ENCODE data around the gene LAMP5. TPM values are rescaled to one million over a fixed set of nuclear protein-coding genes. Genes with fewer than 3 reads are reported as not detected.

Gene LAMP5
- total RNA-seq, 8 experiments from 2014 or later: 0.20 to 104 (median 54.6) TPM

- peaks cover 7 to 30% of the 10 kb centered on the region in 2 donors for H3K4me1 ChIP-seq (replicated peaks in 1 of 2)
- no peak overlapping the region for H3K4me3 ChIP-seq
- in situ Hi-C loops (cut with MboI; ENCODE audit: low pct_unique_long_range_greater_than_20kb in 2 of 9, low sequenced_read_pairs in 9 of 9, unreplicated experiment in 9 of 9): loop anchor here in 1 of 9 experiments (25.0 kb wide), 1 partner anchor 804 kb away; no protein-coding TSS in a partner anchor
- H3K27ac ChIP-seq: no peak overlapping the region
- ATAC-seq (replicated peaks in 6 of 8): no peak
- 45 to 98% (median 93%) methylated on average over 2 to 15 of the region's 20 CpGs; no CpG with 5 or more reads in 1 of the 10 experiments for WGBS, 10 experiments
These were observed 51.6 kb downstream of the LAMP5 start for GRCh38 chr20:9565910-9566550.

DNA sequence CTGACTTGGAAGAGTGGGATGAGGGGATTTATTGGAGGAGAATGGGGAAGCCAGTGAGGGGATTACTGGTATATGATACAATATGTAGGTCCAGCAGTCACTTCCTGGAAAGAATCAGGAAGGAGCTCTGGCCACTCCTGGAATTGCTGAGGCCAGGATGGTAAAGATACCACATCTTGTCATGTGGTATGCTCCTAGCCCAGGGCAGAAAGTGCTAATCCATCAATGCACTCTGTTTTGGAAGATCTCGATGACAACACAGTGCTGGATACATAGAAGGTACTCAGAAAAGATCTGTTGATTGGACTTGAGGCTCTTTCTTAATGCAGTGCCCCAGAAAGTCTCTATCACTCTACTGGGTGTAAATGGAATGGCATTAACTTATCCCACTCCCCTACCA, 52.6 kb downstream of the LAMP5 start:
- H3K4me3 ChIP-seq: no peak overlapping the region
- H3K27ac ChIP-seq: no peak overlapping the region
- ATAC-seq (replicated peaks in 6 of 8): peak in 5 of 8 experiments; percentile 49 to 97 (median 71)
- in situ Hi-C loops (cut with MboI; ENCODE audit: low pct_unique_long_range_greater_than_20kb in 2 of 9, low sequenced_read_pairs in 9 of 9, unreplicated experiment in 9 of 9): loop anchor here in 1 of 9 experiments (25.0 kb wide), 1 partner anchor 805 kb away; no protein-coding TSS in a partner anchor
- 27 to 100% (median 80%) methylated on average over 1 of the region's 1 CpG; no CpG with 5 or more reads in 5 of the 10 experiments for WGBS, 10 experiments
- peaks cover 14 to 39% of the 10 kb centered on the region in 2 donors for H3K4me1 ChIP-seq (replicated peaks in 1 of 2)

- 0 to 100% (median 67%) methylated on average over 1 to 2 of the region's 2 CpGs; no CpG with 5 or more reads in 1 of the 10 experiments for WGBS, 10 experiments
These were observed 56.2 kb downstream of the LAMP5 start for GRCh38 chr20:9570612-9571011.

DNA sequence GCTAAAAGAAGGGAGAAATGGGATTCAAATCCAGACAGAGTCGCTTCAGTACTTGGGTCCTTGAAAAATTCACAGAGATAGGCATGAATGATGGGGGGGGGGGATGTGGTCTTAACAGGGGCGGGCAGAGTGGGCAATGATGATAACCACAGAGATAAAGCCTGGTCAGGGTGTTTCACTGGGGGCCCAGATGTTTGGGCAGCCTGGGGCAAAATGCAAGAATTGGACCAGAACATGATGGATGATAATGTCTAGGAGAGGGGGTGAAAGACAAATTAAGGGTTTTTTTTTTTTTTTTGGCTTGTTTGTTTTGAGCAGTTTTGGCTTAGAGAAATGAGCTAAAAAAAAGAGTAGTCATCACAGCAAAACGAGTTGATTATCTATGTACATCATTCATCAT, 57.4 kb downstream of the LAMP5 start:
- in situ Hi-C loops (cut with MboI; ENCODE audit: low pct_unique_long_range_greater_than_20kb in 2 of 9, low sequenced_read_pairs in 9 of 9, unreplicated experiment in 9 of 9): loop anchor here in 1 of 9 experiments (25.0 kb wide), 1 partner anchor 809 kb away; no protein-coding TSS in a partner anchor
- 0 to 58% (median 10%) methylated on average over 1 to 2 of the region's 3 CpGs; no CpG with 5 or more reads in 4 of the 10 experiments for WGBS, 10 experiments
- peaks cover 48 to 80% of the 10 kb centered on the region in 2 donors for H3K4me1 ChIP-seq (replicated peaks in 1 of 2)
- no peak overlapping the region for H3K4me3 ChIP-seq
- H3K27ac ChIP-seq: peak overlapping the region in 1 of 2 donors; percentile 79
- no peak for ATAC-seq (replicated peaks in 6 of 8)

More at GRCh38 chr20:9570612-9571011, 56.2 kb downstream of the LAMP5 start:
- H3K4me3 ChIP-seq: no peak overlapping the region
- in situ Hi-C loops (cut with MboI; ENCODE audit: low pct_unique_long_range_greater_than_20kb in 2 of 9, low sequenced_read_pairs in 9 of 9, unreplicated experiment in 9 of 9): loop anchor here in 1 of 9 experiments (25.0 kb wide), 1 partner anchor 808 kb away; no protein-coding TSS in a partner anchor
- H3K4me1 ChIP-seq (replicated peaks in 1 of 2): peaks cover 48 to 68% of the 10 kb centered on the region in 2 donors
- ATAC-seq (replicated peaks in 6 of 8): no peak
- H3K27ac ChIP-seq: no peak overlapping the region

DNA sequence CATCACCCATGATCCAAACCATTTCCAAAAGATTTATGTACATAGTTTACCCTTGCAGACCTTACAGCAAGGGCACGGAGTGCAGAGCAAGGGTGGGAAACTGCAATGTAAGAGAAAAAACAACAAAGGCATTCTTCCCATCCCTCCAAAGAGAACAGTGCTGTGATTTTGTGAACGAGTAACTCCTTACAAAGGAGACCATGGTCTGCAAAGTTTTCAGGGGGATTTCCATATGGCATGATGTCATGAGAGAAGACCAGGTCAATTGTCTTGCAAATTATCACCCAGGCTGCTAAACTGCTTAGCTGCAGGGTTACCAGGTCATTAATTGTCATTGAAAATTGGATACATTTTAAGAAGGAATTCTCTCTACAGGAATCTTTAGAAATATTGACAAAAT, 58.3 kb downstream of the LAMP5 start:
- 0% methylated on average over 1 to 2 of the region's 2 CpGs; no CpG with 5 or more reads in 2 of the 10 experiments for WGBS, 10 experiments
- in situ Hi-C loops (cut with MboI; ENCODE audit: low pct_unique_long_range_greater_than_20kb in 2 of 9, low sequenced_read_pairs in 9 of 9, unreplicated experiment in 9 of 9): loop anchor here in 1 of 9 experiments (25.0 kb wide), 1 partner anchor 810 kb away; no protein-coding TSS in a partner anchor
- H3K4me1 ChIP-seq (replicated peaks in 1 of 2): peaks cover 48 to 81% of the 10 kb centered on the region in 2 donors
- peak overlapping the region; percentile 70 to 79 for H3K27ac ChIP-seq
- H3K4me3 ChIP-seq: no peak overlapping the region
- peak in 6 of 8 experiments; percentile 34 to 64 (median 56) for ATAC-seq (replicated peaks in 6 of 8)

- WGBS, 10 experiments: 0 to 67% (median 7%) methylated on average over 5 to 7 of the region's 13 CpGs; no CpG with 5 or more reads in 2 of the 10 experiments
- in situ Hi-C loops (cut with MboI; ENCODE audit: low pct_unique_long_range_greater_than_20kb in 2 of 9, low sequenced_read_pairs in 9 of 9, unreplicated experiment in 9 of 9): loop anchor here in 1 of 9 experiments (25.0 kb wide), 1 partner anchor 811 kb away; no protein-coding TSS in a partner anchor
- Histone ChIP-seq H3K4me3 (peak overlapping the region in 2 of 5 donors; percentile 8 to 16), H3K27ac (peak overlapping the region; percentile 70 to 79), H3K4me1 (replicated peaks in 1 of 2) (peaks cover 48 to 77% of the 10 kb centered on the region in 2 donors)
- peak in 5 of 8 experiments; percentile 72 to 77 (median 73) for ATAC-seq (replicated peaks in 6 of 8)
These were observed 59.2 kb downstream of the LAMP5 start for GRCh38 chr20:9573335-9574151.

- in situ Hi-C loops (cut with MboI; ENCODE audit: low pct_unique_long_range_greater_than_20kb in 2 of 9, low sequenced_read_pairs in 9 of 9, unreplicated experiment in 9 of 9): loop anchor here in 1 of 9 experiments (25.0 kb wide), 1 partner anchor 812 kb away; no protein-coding TSS in a partner anchor
- peak in 5 of 8 experiments; percentile 7 to 52 (median 47) for ATAC-seq (replicated peaks in 6 of 8)
- Histone ChIP-seq H3K4me1 (replicated peaks in 1 of 2) (peaks cover 48 to 77% of the 10 kb centered on the region in 2 donors), H3K4me3 (peak overlapping the region in 2 of 5 donors; percentile 8 to 16), H3K27ac (peak overlapping the region; percentile 70 to 79)
- 0 to 74% (median 9%) methylated on average over 1 to 7 of the region's 7 CpGs; no CpG with 5 or more reads in 3 of the 10 experiments for WGBS, 10 experiments
These were observed 59.8 kb downstream of the LAMP5 start for GRCh38 chr20:9574181-9574580.

DNA sequence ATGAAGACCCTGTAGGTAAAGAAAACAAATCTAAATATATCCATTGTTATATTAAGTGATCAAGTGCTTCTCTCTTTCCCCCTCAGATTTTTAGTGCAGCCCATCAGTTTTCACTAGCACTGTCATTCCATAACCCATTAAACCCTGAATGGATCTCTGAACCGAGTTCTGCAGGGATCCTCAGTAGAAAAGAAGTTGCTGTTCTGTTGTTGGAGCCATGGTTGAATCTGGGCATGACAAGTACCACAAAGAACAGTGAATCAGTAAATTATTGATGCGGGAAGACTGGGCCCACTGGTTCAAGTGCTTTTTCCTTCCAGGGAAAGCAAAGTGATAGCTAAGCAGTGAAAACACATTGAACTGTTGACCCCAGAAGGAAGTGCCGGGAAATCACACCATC, 60.4 kb downstream of the LAMP5 start:
- ATAC-seq (replicated peaks in 6 of 8): peak in 2 of 8 experiments; percentile 1 to 3
- 0 to 86% (median 17%) methylated on average over 1 to 3 of the region's 3 CpGs; no CpG with 5 or more reads in 2 of the 10 experiments for WGBS, 10 experiments
- in situ Hi-C loops (cut with MboI; ENCODE audit: low pct_unique_long_range_greater_than_20kb in 2 of 9, low sequenced_read_pairs in 9 of 9, unreplicated experiment in 9 of 9): loop anchor here in 2 of 9 experiments (25.0 kb wide), 1 partner anchor 812 kb away; no protein-coding TSS in a partner anchor
- H3K27ac ChIP-seq: peak overlapping the region; percentile 70 to 79
- peaks cover 48 to 77% of the 10 kb centered on the region in 2 donors for H3K4me1 ChIP-seq (replicated peaks in 1 of 2)
- no peak overlapping the region for H3K4me3 ChIP-seq

- in situ Hi-C loops (cut with MboI; ENCODE audit: low pct_unique_long_range_greater_than_20kb in 2 of 9, low sequenced_read_pairs in 9 of 9, unreplicated experiment in 9 of 9): loop anchor here in 1 of 9 experiments (25.0 kb wide), 1 partner anchor 814 kb away; no protein-coding TSS in a partner anchor
- H3K4me3 ChIP-seq: no peak overlapping the region
- 29 to 100% (median 69%) methylated on average over 1 of the region's 1 CpG; no CpG with 5 or more reads in 6 of the 10 experiments for WGBS, 10 experiments
- H3K4me1 ChIP-seq (replicated peaks in 1 of 2): peaks cover 43 to 68% of the 10 kb centered on the region in 2 donors
- peak overlapping the region in 1 of 2 donors; percentile 79 for H3K27ac ChIP-seq
- no peak for ATAC-seq (replicated peaks in 6 of 8)
These were observed 61.4 kb downstream of the LAMP5 start for GRCh38 chr20:9575836-9576235.

GRCh38 chr20:9576695-9577094, 62.3 kb downstream of the LAMP5 start:
- Histone ChIP-seq H3K27ac (peak overlapping the region in 1 of 2 donors; percentile 4), H3K4me3 (no peak overlapping the region), H3K4me1 (replicated peaks in 1 of 2) (peaks cover 37 to 59% of the 10 kb centered on the region in 2 donors)
- in situ Hi-C loops (cut with MboI; ENCODE audit: low pct_unique_long_range_greater_than_20kb in 2 of 9, low sequenced_read_pairs in 9 of 9, unreplicated experiment in 9 of 9): loop anchor here in 1 of 9 experiments (25.0 kb wide), 1 partner anchor 814 kb away; no protein-coding TSS in a partner anchor
- 0 to 100% (median 86%) methylated on average over 1 to 4 of the region's 4 CpGs; no CpG with 5 or more reads in 4 of the 10 experiments for WGBS, 10 experiments
- no peak for ATAC-seq (replicated peaks in 6 of 8)

- no peak overlapping the region for H3K27ac ChIP-seq
- in situ Hi-C loops (cut with MboI; ENCODE audit: low pct_unique_long_range_greater_than_20kb in 2 of 9, low sequenced_read_pairs in 9 of 9, unreplicated experiment in 9 of 9): loop anchor here in 1 of 9 experiments (25.0 kb wide), 1 partner anchor 815 kb away; no protein-coding TSS in a partner anchor
- H3K4me3 ChIP-seq: no peak overlapping the region
- WGBS, 10 experiments: 20 to 100% (median 80%) methylated on average over 1 to 7 of the region's 7 CpGs; no CpG with 5 or more reads in 1 of the 10 experiments
- no peak for ATAC-seq (replicated peaks in 6 of 8)
- peaks cover 31 to 52% of the 10 kb centered on the region in 2 donors for H3K4me1 ChIP-seq (replicated peaks in 1 of 2)
These were observed 63.0 kb downstream of the LAMP5 start for GRCh38 chr20:9577397-9577796.

GRCh38 chr20:9578594-9578993, 64.2 kb downstream of the LAMP5 start:
- peaks cover 19 to 49% of the 10 kb centered on the region in 2 donors for H3K4me1 ChIP-seq (replicated peaks in 1 of 2)
- no peak overlapping the region for H3K27ac ChIP-seq
- 25 to 100% (median 95%) methylated on average over 1 to 2 of the region's 2 CpGs; no CpG with 5 or more reads in 2 of the 10 experiments for WGBS, 10 experiments
- no peak overlapping the region for H3K4me3 ChIP-seq
- in situ Hi-C loops (cut with MboI; ENCODE audit: low pct_unique_long_range_greater_than_20kb in 2 of 9, low sequenced_read_pairs in 9 of 9, unreplicated experiment in 9 of 9): loop anchor here in 1 of 9 experiments (25.0 kb wide), 1 partner anchor 816 kb away; no protein-coding TSS in a partner anchor
- no peak for ATAC-seq (replicated peaks in 6 of 8)
